Activated T-cell treated with anti-CD3 and anti-CD28 coated beads, Interleukin-2, amount 50 U/mL, for 1 hour (primary cell): ENCODE results near the gene PUM2.
"Not testable (repeated sequence)": the region's sequence is repeated elsewhere in the genome, so short reads cannot be mapped to it uniquely, and the experiment has no call there.

Experiments
- DNase-seq: peaks from one replicate; pipeline ENCODE4 v3.0.0-alpha.2; 2020

The PUM2 gene

DNA sequence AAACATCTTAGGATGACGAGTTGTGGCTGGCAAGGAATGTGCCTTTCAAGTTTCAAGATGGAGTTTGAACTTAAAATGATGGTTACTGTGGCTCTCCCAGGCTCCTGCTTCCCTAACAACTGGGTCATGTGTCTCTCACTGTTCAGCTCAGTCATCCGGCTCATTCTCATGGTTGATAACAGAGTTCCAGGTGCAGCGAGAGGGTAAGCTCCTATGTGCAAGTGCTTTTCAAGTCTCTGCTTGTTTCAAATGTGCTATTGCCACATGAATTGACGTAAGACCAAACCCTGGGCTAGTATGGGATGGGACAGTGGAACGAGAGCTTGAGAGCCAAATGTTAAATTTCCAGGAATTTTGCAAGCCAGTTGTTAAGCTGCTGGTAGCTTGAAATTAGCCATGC is 19.5 kb upstream of the PUM2 start:
- DNase-seq: no peak

DNA sequence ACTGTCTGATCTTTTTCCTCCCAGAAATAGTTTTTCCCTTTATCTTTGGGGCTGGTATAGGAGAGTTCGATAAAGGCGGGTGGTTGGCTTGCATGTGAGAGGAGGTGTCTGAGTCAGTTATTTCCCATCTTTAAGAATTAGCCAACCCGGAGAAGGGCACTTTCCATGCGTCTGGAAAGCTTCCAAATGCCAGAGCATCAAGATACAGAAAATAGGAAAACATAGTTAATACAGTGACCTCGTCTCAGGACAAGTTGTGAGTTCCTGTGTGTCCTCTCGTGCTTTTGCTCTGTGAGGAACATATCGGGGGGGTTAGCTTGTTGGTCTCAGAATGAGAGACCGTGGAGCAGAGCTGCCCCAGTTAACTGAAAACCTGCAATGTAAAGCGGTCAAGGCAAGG is 18.7 kb upstream of the PUM2 start:
- no peak for DNase-seq

DNA sequence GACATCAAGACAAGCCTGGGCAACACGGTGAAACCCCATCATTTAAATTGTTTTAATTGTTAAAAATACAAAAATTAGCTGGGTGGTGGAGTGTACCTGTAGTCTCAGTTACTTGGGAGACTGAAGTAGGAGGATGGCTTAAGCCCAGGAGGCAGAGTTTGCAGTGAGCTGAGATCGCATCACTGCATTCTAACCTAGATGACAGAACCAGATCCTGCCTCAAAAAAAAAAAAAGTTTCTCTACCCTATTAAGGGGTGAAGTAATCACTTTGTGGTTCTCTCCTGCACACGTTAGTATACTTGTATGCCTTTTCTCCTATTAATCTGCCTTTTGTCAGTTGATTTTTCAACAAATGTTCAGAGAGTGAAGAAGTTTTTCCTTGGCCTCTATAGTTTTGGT is 18.1 kb upstream of the PUM2 start:
- DNase-seq: no peak

DNA sequence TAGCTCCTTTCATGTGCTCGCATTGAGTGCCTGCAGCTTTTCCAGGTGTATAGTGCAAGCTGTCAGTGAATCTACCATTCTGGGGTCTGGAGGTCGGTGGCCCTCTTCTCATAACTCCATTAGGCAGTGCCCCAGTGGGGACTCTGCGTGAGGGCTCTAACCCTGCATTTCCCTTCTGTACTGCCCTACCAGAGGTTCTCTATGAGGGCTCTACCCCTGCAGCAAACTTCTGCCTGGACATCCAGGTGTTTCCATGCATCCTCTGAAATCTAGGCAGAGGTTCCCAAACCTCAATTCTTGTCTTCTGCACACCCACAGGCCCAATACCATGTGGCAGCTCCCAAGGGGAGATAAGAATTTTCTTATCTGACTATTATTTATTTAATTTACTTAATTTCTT is 17.3 kb upstream of the PUM2 start:
- DNase-seq: not testable (repeated sequence)

DNA sequence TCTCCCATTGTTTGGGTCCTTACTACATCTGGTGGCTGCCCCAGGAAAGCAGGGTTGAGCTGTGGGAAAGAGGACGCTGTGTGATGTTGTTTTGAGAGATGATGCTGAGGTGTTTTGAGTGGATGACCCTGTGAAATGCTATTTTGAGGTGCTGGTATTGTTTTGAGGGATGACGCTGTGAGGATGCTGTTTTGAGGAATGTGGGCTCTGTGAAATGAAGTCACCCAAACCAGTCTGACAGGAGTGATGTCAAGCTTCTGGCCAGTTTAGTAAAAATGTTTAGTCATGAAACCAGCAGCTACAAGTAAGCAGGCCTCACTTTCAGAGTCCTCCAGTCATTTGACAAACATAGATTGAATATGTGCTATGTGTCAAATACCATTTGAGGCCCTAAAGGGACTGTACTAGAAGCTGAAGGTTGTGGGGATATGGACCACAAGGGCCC is 16.1 kb upstream of the PUM2 start:
- no peak for DNase-seq

DNA sequence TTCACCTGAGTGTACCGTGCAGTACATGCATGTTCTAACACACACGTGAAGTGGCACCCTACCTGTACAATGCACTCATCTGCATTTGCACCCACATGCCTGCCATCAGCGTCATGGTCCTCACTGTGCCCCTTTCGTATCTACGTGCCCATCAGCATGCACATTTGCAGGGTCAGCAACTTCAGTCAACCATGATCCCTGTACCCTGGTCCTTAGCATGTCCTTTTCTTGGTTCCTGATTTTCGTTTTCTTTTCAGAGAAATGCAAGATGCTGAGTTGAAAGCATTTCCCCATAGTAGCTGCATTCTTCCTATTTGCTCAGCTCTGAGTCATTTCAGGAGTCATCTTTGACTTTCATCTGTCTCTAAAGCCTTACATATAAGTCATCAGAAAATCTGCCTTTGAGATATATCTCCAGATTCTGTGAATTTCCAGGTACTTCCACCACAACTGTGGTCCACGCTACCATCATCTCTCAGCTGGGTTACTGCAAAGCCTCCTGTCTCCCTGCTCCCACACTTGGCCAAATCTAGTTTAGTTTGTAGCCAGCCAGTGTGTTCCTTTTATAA is 14.7 kb upstream of the PUM2 start:
- no peak for DNase-seq

DNA sequence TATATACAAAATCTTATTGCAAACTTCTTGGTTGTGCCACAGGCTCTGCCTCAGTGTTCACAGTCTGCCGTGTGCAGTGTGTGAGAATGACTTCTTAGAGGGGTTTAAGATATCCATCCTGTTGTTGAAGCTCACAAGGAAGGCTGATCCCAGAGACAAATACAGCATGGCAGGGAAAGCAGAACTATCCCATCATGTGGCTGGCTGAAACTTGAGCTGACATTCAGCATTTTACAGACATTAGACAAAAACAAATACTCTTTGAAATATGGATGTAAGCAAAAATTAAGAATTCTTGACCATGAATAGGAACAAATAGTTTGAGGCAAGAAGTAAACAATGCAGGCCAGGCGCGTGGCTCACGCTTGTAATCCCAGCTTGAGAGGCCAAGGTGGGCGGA is 12.9 kb upstream of the PUM2 start:
- DNase-seq: no peak

DNA sequence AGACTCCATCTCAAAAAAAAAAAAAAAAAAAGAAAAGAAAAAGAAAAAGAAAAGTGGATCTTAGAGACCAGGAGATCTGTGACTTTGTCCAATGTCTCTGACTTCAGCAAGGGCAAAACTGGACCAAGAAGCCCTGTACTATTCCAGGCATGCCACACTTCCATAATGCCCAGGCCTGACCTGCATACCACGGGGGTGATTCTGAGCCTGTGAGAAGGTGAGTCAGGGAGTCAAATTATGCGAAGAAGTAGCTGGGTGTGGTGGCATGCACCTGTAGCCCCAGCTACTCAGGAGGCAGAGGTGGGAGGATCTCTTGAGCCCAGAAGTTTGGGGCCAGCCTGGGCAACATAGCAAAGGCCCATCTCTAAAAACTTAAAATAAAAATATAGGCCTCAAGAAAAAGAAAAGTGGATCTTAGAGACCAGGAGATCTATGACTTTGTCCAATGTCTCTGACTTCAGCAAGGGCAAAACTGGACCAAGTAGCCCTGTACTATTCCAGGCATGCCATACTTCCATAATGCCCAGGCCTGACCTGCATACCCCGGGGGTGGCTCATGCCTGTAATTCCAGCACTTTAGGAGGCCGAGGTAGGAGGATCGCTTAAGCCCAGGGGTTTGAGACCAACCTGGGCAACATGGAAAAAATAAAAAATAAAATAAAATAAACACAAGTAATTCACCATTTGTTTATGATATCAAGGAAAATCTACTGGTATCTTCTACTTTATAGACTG is 12.2 kb upstream of the PUM2 start:
- no peak for DNase-seq

DNA sequence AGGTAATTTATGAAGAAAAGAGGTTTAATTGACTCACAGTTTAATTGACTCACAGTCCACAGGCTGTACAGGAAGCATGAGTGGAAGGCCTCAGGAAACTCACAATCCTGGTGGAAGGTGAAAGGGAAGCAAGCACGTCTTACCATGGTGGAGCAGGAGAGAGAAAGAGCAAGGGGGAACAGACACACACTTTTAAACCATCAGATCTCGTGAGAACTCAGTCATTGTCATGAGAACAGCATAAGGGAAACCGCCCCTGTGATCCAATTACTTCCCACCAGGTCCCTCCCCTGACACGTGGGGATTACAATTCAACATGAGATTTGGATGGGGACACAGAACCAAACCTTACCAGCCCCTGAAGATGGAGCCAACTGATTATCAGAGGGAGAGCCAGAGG is 11.2 kb upstream of the PUM2 start:
- DNase-seq: no peak

DNA sequence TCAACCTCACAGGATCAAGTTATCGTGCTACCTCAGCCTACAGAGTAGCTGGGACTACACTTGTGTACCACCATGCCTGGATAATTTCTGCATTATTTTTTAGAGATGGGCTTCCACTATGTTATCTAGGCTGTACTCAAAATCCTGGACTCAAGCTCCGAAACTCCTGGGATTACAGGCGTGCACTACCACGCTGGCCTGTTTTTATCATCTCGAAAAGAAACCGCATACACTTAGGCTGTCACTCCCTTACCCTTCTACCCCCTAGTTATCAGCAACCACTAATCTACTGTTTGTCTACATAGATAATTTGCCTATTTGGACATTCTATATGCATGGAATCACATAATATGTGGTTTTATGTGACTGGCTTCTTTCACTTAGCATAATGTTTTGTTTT is 8.5 kb upstream of the PUM2 start:
- DNase-seq: no peak

DNA sequence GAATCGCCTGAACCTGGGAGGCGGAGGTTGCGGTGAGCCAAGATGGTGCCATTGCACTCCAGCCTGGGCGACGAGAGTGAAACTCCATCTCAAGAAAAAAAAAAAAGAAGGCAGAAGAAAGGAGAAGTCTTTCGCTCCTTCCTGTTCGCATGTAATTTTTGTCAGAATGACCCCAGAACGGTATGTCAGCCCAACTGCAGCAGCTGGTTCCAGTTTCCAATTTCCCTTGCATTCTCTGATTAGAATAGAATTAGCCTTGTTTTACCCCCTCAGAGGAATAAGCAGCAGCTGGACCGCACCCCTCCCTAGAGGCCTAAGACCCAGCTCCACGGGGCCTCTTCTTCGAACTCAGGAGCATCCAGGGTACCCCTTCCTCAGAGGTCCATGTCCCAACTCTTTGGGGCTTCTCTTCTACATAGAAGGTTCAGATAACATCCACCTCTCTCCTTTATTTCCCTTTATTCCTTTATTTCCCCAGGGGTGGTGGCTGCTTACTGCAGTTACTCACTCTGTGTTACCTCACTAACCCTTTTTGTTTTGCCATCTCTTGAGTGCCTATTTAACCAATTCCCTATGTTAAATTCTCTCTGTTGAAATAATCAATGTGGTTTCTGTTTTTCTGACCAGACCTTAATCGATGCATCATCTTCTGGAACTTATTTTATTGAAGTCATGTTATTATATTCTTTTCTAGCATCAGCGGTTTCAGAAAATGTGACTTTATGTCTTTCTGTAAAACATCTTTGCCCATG is 7.2 kb upstream of the PUM2 start:
- no peak for DNase-seq

DNA sequence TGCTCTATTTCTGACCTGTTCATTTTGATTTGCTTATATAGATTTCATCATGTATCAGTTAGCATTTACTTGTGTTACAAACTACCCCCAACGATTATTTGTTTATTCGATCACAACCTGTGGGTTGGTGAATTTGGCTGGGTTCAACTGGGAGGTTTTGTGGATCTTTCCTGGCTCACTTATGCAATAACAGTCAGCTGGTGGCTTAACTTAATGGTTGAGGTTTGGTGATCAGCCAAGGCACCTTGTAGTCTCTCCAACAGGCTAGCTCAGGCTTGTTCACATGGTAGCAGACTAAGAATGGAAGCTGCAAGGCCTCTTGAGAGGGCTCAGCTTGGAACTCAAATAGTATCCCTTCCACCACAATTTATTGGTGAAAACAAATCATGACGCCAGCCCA is 5.4 kb upstream of the PUM2 start:
- DNase-seq: no peak

DNA sequence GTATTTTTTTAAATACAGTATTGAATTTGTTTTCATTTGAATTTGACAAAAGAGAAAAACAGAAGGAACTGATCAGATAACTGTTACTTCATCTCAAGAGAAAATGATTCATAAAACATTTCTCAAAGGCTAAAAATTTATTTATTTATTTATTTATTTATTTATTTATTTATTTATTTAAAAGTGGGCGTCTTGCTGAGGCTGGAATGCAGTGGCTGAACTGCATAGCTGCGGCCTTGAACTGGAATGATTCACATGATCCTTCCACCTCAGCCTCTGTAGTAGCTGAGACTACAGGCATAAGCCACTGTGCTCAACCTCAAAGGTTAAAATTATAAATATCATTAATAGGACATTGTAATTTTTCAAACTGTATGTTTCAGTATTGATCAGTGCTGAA is 4.5 kb upstream of the PUM2 start:
- no peak for DNase-seq

DNA sequence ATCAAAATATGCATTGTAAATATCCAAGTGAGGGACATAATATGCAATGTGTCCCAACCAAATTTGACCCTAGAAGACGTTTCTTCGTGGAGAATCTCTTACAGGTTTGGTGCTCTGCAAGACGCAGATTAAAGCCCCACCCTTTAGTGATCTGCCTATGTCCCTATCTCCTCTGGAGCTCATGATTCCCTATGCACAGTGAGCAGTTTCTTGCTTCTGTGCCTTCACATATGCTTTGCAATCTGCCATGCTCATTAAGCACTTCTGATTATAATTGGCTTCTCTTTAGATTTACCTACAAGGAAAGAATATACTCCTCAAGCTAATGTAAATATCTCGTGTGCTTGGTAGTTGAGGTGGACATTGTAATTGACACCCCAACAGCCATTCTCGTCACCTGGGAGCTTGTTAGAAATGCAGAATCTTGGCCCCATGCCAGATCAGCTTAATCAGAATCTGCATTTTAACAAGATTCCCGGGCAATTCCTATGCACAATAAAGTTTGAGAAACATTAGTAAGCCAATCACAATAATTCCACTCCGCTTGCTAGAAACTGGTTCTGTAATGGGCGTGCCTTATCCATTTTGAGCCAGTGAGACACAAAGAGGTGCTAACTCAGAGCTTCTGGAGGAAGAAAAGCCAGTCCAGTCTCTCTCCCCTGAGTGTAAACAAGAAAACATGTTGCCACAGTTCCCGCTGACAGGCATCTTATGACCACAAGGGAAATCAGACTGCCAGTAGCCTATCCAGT is 2.8 kb upstream of the PUM2 start:
- DNase-seq: no peak

DNA sequence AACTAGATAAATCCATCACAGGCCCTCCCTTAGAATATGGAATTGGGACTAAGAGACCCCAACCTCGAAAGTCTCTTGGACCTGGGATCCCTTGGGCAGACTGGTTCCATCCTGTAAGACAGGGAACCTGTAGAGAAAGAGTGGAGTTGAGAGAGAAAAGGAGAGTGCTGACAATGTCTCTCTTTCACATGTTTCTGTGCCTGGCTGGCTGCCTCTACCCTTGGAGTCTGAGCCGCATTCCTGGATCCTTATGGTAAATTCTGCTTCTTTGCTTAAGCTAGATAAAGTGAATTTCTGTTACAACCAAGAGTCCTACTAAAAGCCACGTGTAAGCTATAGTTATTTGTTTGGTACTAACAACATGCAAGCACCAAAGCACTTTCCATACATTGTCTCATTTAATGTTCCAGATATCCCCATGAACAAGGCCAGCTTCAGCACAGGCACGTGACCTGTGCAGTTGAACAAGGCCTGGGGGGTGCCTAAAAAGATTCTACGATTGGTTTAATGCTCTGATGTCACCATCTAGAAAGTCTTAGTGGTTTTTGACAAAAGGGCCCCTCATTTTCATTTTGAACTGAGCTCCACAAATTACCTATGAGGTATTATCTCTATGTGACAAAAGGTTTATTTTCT is 2.1 kb upstream of the PUM2 start:
- DNase-seq: no peak

DNA sequence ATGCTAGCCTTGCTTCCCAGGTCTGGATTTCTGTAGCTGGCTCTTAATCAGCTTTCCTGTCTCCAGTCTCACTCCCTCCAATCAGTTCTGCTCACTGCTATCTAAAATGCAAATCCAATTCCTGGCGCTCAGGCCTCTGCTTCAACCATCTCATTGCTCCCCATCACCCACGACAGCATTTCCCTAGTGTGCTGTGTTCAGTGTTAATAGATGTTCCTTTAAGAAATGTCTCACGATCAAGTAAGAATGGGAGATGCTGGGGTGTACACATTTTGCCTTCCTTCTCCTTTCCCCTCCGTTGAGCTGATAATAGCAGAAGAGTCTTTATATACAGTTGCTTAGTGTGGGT is 1.6 kb upstream of the PUM2 start:
- DNase-seq: no peak

DNA sequence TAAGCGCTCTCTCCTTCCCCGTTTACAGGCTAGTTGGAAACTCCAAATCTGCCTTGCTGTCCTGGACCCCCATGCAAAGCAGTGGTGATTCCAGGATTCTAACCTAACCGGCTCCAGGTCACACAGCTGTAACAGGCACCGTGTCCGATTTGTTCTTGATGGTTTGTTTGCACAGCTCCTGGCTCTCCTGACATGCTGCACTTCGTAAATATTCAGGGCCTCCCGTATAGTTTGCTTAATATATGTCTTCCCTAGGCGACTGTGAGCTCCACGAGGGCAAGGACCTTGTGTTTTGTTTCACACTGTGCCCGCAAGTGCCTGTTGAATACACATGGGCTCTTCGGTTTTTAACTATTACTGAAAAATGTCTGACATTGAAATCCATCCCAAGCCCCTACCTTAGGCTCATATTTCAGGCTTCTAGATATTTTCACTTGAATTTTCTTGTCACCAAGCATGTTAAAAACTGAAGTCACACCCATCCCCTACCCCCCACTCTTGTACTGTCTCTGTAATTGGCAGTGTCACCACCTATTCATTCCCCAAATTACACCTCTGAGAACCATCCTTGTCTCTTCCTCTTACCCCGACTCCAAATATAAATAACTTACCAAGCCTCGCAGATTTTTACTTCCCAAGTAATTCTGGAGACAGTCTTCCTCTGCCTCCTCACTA is 1.0 kb upstream of the PUM2 start:
- DNase-seq: no peak

DNA sequence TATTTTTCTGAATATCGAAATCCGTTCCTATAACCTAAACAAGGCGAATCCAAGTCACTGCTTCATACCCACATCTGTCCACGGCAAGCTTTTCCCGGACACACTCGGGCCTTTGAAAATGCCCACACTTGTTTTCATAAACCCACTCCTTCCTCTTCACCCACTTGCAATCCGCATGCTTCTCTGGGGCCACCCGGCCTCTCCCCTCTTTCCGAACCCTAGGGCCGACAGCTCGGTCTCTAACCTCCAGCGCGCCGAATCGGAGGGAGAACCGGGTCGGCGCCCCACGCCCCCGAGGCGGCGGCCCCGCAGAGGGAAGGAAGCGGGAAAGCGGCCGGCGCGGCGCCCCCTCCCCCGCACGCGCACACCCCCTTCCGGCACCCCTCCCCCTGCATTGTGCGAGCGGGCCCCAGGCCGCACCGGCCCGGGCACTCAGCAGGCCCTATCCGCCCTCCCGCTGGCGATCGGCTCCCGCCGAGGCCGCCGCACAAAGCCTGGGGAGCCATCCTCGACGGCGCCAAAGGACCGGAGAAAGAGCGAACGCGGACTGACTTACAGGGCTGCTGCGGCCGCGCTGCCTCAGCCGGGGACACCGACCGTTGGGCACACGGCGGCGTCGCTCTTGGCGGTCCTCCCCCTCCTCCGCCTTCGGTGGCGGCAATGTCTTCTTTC is 467 bp downstream of the PUM2 start:
- peak; percentile 67 for DNase-seq

DNA sequence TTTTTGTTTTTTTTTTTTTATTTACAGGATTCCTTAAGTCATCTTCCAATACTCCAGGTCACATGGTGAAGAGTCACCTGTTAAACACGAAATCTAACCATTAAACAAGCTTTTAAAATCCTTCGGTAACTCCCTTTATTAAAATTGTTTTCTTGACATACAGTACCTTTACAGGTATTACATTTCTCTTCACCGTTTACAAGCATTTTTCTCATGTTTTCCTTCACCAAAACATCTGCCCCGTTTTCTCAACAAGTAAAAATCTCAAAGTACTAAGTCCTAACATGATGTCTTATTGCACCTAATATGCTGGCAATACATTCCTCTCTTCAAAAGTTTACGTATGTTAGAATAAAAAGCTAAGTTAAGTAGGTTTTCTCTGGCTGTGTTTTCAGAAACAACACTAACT is 1.1 kb downstream of the PUM2 start:
- no peak for DNase-seq

DNA sequence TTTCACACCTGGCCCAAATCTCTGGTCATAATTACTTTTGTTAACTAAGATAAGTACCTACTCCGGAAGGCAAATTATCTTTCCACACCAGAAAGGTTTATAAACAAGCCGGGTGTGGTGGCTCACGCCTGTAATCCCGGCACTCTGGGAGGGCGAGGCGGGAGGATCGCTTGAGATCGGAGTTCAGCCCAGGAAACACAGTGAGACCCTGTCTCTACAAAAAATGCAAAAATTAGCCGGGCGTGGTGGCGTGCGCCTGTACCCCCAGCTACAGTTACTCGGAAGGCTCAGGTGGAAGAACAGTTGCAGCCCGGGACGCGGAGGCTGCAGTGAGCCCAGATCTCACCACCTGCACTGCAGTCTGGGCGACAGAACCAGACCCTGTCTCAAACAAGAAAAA is 2.1 kb downstream of the PUM2 start:
- DNase-seq: no peak

DNA sequence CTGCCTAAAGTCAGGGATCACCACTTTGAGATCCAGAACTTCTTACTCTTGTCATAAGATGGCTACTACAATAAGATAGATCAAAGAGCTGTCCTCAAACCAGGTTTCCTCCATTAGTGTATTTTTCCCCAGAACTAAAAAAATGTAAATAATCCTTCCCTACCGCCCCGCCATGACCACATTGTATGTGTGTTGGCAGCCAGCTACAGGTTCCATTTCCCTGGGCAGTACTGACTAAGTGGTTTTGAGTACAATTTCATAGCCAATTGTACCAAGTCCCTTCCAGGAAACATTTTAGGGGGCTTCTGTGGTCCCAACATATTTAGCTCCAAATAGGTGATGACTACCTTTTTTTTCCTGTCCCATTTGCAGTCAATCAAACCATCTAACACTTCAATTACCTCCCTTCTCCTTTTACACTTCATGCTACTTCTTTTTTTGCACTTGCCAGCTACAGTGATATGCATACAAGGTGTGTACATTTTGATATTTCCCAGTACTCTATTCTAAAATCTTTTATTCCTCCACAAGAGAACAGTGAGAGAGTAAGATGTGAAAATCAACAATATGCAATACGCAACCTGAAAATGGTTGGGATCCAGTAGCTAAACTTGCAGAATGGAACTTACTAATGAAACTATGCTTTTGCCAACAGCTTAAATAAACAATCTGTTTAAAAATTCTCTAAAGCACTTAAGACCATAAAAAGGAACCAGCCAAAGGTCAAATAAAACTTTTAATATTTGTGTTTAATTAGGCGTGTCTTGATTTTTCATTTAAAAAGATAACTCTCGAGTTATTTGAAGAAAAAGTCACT is 3.9 kb downstream of the PUM2 start:
- no peak for DNase-seq
